ENCODE measurements around the gene BRD3OS. TPM values are rescaled to one million over a fixed set of nuclear protein-coding genes. Genes with fewer than 3 reads are reported as not detected.
"Not testable (repeated sequence)": the region's sequence is repeated elsewhere in the genome, so short reads cannot be mapped to it uniquely, and the experiment has no call there.

Gene BRD3OS
- total RNA-seq, 2 experiments from 2014 or later, result 12.5 to 14.5 TPM

DNA sequence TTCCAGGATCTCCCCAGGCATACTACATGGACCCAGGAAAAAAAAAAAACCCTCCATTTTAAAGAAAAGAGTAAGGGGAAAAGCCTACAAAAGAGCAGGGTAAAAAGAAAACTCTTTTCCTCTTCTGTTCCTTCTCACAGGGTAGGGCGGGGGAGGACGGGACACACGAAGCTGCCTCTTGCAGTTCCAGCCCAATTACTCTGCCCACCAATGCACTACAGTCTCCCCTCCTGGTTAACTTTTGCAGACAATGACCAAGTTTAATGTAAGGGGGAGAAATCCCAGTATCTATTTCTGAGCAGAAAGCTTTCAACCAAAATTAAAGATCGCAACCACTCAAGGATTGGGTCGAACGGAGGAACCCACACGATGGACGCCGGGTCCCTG is 41.2 kb downstream of the BRD3OS start:
- peak overlapping the region; percentile 92 for H3K27ac Mint-ChIP-seq
- CTCF ChIA-PET, result interaction anchor here (0.9 to 2.1 kb wide), 6 partner anchors 15 to 98 kb away, joined by 3 to 9 read pairs (median 4); partner anchors contain the start of genes BRD3OS and RNU6ATAC
- no peaks in the 10 kb centered on the region for H3K36me3 Mint-ChIP-seq
- H3K4me3 Mint-ChIP-seq, result peak overlapping the region; percentile 77
- no peak for ATAC-seq
- no peak for DNase-seq
- peaks cover 28% of the 10 kb centered on the region for H3K27me3 Mint-ChIP-seq
- H3K4me1 Mint-ChIP-seq, result peaks cover 23% of the 10 kb centered on the region
- no peaks in the 10 kb centered on the region for H3K9me3 Mint-ChIP-seq (ENCODE audit: low read depth)

- Mint-ChIP-seq H3K9me3 (ENCODE audit: low read depth) (no peaks in the 10 kb centered on the region), H3K27me3 (peaks cover 33% of the 10 kb centered on the region), H3K4me3 (peak overlapping the region; percentile 77), H3K36me3 (no peaks in the 10 kb centered on the region), H3K4me1 (peaks cover 23% of the 10 kb centered on the region), H3K27ac (peak overlapping the region; percentile 92)
- DNase-seq (peak; percentile 51), ATAC-seq (peak; percentile 7)
- CTCF ChIA-PET, result interaction anchor here (1.3 to 2.1 kb wide), 4 partner anchors 16 to 97 kb away, joined by 3 to 9 read pairs (median 6); partner anchors contain the start of genes BRD3OS and RNU6ATAC
These were observed 41.9 kb downstream of the BRD3OS start for GRCh38 chr9:134066913-134067851.

DNA sequence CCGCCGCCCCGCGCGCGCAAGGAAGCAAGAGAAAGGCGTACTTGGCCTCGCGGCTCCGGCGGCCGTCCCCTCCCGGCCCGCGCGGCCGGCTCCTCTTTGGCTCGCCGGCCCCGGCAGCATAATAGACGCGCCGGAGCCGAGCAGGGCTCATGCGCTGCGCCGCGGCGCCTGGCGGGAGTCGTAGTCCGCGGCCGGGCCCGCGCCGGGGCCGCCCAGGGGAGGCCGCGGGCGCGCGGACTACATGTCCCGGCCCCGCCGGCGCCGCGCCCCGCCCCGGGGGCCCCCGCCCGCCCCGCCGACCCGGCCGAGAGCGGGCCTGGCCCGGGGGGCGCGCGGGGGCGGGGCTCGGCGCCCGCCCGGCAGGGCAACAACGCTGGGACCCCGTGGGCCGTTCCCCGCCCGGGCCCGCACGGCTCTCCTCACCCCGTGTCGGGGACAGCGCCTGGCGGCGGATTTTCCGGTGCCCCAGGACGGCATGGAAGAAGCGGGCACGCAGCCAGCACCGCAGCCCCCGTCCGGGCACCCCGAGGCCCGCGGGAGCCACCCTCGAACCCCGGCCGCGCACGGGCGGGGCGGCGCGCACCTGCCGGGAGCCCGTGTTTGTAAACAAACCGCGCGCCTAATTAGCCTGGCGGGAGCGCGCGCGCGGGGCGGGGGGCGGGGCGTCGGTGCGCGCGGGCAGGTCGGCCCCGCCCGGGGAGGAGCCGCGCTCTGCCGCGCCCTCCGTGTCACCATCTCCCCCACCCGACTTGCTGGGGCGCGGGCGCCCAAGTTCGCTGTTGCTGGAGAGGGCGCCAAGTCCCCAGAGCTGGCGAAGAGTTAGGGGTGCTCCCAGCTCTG is 42.8 kb downstream of the BRD3OS start, which contains the start of gene BRD3:
Gene BRD3 (minus strand): TSS at position 123 of the 840 bp plus-strand sequence. CDS start 14,549 bp downstream, outside the sequence.
- Mint-ChIP-seq H3K9me3 (ENCODE audit: low read depth) (no peaks in the 10 kb centered on the region), H3K27ac (peak within 1 kb of the TSS; percentile 92), H3K27me3 (peaks cover 35% of the 10 kb centered on the region), H3K4me1 (peaks cover 23% of the 10 kb centered on the region), H3K36me3 (no peaks in the 10 kb centered on the region), H3K4me3 (peak within 1 kb of the TSS; percentile 77)
- ATAC-seq (peak; percentile 89), DNase-seq (peak; percentile 86)
- CTCF ChIA-PET, result interaction anchor here (0.8 to 1.8 kb wide), 3 partner anchors 31 to 79 kb away, joined by 6 to 11 read pairs (median 7); partner anchors contain the start of gene BRD3OS

DNA sequence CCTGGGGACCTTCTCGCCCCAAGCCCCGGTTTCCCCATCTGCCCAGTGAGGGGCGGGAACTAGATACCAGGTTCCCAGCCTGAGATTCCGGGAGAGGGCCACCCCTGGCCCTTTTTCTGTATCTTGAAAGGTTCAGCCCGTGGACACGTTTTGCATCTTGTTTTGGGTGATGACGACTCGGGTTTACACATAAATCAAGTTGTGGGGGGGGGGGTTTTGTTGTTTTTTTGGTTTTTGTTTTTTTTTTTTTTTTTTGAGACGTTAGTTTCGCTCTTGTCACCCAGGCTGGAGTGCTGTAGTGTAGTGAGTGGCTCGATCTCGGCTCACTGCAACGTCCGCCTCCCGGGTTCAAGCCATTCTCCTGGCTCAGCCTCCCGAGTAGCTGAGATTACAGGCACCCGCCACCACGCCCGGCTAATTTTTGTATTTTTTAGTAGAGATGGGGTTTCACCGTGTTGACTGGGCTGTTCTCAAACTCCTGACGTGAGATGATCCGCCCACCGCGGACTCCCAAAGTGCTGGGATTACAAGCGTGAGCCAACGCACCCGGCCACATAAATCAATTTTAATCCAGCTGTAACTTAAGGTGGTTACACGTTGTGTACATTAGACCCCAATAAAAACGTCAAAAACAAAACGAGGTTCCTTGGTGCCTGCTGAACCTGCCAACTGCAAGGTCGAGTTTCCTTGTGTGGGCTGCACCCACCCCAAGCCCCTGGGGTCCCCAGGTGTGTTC is 43.6 kb downstream of the BRD3OS start:
- Mint-ChIP-seq H3K27me3 (peaks cover 35% of the 10 kb centered on the region), H3K9me3 (ENCODE audit: low read depth) (no peaks in the 10 kb centered on the region), H3K4me1 (peaks cover 23% of the 10 kb centered on the region), H3K27ac (peak overlapping the region; percentile 85), H3K4me3 (peak overlapping the region; percentile 76), H3K36me3 (no peaks in the 10 kb centered on the region)
- no peak for DNase-seq
- CTCF ChIA-PET, result interaction anchor here (0.8 to 1.8 kb wide), 3 partner anchors 30 to 78 kb away, joined by 6 to 11 read pairs (median 7); partner anchors contain the start of gene BRD3OS
- no peak for ATAC-seq

DNA sequence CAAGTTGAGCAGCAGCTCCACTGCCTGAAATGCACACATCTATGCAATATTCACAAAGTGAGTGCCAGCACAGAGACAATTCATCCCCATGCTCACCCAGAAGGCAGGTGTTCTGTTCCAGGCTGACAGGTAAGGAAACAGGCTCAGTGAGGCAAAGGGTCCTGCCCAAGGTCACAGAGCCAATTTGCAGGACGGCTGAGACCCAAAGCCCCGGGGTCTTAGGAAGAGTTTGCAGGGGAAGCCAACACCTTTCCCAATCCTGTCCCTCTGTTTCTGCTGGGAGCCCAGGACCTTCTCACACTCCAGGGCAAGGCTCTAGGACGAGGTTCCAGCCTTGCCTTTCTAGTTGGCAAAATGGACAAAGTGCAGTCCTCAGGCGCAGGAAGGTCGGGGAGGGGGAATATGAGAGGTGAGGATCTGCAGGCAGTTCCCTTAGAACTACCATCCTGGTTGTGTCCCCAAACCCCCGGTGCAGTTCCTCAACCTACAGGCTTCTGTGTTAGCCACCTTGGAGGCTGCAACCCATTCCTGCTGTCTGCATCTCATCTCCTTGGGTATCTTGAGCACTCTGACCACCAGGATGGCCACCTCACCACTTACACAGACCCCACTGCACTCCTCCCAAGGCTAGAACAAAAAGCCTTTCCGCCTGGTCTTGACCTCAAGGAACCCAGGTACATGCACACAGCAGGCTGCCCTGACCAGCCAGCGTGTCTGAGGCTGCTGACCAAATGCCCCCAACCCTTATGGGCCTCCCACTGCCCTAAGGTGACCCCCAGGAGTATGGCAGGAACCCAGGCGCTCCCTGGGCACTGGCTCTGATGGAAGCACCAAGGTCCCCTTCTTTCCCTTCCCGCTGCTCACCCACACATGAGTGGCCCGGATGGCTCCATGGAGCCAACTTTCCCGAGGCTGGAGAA is 44.5 kb downstream of the BRD3OS start:
- Mint-ChIP-seq H3K27me3 (peaks cover 41% of the 10 kb centered on the region), H3K4me1 (peaks cover 23% of the 10 kb centered on the region), H3K36me3 (no peaks in the 10 kb centered on the region), H3K9me3 (ENCODE audit: low read depth) (no peaks in the 10 kb centered on the region), H3K4me3 (peak overlapping the region; percentile 76), H3K27ac (peak overlapping the region; percentile 85)
- DNase-seq (peak; percentile 40), ATAC-seq (no peak)
- CTCF ChIA-PET, result interaction anchor here (1.4 to 1.8 kb wide), 2 partner anchors 43 to 77 kb away, joined by 7 to 11 read pairs; partner anchors contain the start of gene BRD3OS

DNA sequence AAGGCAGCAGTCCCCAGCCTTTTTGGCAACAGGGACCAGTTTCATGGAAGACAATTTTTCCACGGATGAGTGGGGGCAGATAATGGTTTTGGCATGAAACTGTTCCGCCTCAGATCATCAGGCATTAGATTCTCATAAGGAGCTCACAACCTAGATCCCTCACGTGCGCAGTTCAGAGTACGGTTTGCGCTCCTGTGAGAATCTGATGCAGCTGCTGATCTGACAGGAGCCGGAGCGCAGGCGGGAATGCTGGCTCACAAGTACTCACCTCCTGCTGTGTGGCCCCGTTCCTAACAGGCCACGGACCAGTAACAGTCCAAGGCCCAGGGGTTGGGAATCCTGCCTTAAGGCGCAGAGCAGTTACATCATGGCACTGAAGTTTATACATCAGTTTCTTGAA is 45.9 kb downstream of the BRD3OS start:
- H3K27ac Mint-ChIP-seq, result no peak overlapping the region
- no peaks in the 10 kb centered on the region for H3K9me3 Mint-ChIP-seq (ENCODE audit: low read depth)
- H3K36me3 Mint-ChIP-seq, result no peaks in the 10 kb centered on the region
- CTCF ChIA-PET, result interaction anchor here (1.1 kb wide), 1 partner anchor 28 kb away, joined by 3 read pairs; no protein-coding TSS in a partner anchor
- peaks cover 42% of the 10 kb centered on the region for H3K27me3 Mint-ChIP-seq
- no peak overlapping the region for H3K4me3 Mint-ChIP-seq
- ATAC-seq, result no peak
- DNase-seq, result no peak
- H3K4me1 Mint-ChIP-seq, result peaks cover 12% of the 10 kb centered on the region

DNA sequence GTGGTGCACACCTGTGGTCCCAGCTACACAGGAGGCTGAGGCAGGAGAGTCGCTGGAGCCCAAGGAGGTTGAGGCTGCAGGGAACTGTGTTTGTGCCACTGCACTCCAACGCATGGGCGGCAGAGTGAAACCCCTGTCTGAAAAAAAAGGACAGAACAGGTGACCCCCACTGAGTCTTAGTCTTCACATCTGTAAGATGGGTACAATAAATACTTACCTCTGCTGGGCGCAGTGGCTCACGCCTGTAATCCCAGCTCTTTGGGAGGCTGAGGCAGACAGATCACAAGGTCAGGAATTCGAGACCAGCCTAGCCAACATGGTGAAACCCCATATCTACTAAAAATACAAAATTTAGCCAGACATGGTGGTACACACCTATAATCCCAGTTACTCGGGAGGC is 47.4 kb downstream of the BRD3OS start:
- H3K4me3 Mint-ChIP-seq; H3K27ac Mint-ChIP-seq; CTCF ChIA-PET; H3K9me3 Mint-ChIP-seq (ENCODE audit: low read depth); H3K4me1 Mint-ChIP-seq; H3K36me3 Mint-ChIP-seq; DNase-seq; ATAC-seq: not testable (repeated sequence)
- peaks cover 46% of the 10 kb centered on the region for H3K27me3 Mint-ChIP-seq

DNA sequence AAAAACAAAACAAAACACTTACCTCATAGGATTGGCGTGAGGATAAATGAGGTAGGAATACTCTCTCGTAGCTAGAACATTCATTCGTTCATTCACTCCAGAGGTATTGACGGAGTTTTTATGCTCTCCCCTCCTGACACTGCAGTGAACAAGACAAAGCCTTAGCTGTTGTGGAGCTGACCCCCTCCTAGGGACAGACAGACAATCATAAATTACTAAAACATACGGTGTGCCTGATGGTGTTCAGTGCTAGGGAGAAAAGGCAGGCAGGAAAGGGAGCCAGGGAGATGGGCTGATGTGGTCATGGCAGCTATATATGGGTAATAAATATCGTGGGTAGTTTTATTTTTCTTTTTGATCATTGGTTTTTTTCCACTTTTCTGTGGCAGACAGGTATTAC is 48.2 kb downstream of the BRD3OS start:
- Mint-ChIP-seq H3K4me3 (no peak overlapping the region), H3K4me1 (peaks cover 7% of the 10 kb centered on the region), H3K36me3 (no peaks in the 10 kb centered on the region), H3K27ac (no peak overlapping the region), H3K9me3 (ENCODE audit: low read depth) (peaks cover 6% of the 10 kb centered on the region), H3K27me3 (peaks cover 46% of the 10 kb centered on the region)
- DNase-seq (no peak), ATAC-seq (no peak)
- CTCF ChIA-PET, result no interaction called here

DNA sequence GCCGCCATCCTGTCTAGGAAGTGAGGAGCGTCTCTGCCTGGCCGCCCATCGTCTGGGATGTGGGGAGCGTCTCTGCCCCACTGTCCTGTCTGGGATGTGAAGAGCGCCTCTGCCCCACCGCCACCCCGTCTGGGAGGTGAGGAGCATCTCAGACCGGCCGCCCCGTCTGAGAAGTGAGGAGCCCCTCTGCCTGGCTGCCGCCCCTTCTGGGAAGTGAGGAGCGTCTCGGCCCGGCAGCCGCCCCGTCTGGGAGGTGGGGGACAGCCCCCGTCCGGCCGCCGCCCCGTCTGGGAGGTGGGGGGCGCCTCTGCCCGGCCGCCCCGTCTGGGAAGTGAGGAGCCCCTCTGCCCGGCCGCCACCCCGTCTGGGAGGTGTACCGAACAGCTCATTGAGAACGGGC is 50.4 kb downstream of the BRD3OS start:
- DNase-seq; CTCF ChIA-PET; ATAC-seq; H3K36me3 Mint-ChIP-seq; H3K27ac Mint-ChIP-seq; H3K4me1 Mint-ChIP-seq; H3K4me3 Mint-ChIP-seq; H3K9me3 Mint-ChIP-seq (ENCODE audit: low read depth): not testable (repeated sequence)
- H3K27me3 Mint-ChIP-seq, result peaks cover 25% of the 10 kb centered on the region

DNA sequence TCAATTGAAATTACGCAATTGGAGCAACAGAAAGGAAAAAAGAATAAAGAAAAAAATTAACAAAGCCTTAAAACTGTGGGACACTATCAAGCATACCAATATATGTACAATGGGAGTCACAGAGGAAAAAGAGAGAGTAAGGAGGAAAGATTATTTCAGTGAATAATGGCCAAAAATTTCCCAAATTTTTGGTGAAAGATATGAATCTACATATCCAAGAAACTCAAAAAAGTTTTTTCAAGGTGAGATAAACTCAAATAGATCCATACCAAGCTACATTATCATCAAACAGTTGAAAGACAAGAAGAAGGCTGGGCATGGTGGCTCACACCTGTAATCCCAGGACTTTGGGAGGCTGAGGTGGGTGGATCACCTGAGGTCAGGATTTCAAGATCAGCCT is 51.4 kb downstream of the BRD3OS start:
- no peak overlapping the region for H3K4me3 Mint-ChIP-seq
- DNase-seq (no peak), ATAC-seq (no peak)
- peaks cover 6% of the 10 kb centered on the region for H3K9me3 Mint-ChIP-seq (ENCODE audit: low read depth)
- no peaks in the 10 kb centered on the region for H3K4me1 Mint-ChIP-seq
- CTCF ChIA-PET, result no interaction called here
- H3K36me3 Mint-ChIP-seq, result no peaks in the 10 kb centered on the region
- H3K27ac Mint-ChIP-seq, result no peak overlapping the region
- peaks cover 19% of the 10 kb centered on the region for H3K27me3 Mint-ChIP-seq
